HG03571 (cell line): ENCODE data around the gene RUFY1.
A peak's percentile ranks its signal among the peaks of the same experiment; 100 is the strongest.
"Not testable (repeated sequence)": the region's sequence is repeated elsewhere in the genome, so short reads cannot be mapped to it uniquely, and the experiment has no call there.

ENCODE experiments used
- ATAC-seq: cut with Tn5 transposase; IDR thresholded peaks from one replicate; pipeline ENCODE4 v1.9.1; 2021; ENCODE audit not compliant: unreplicated experiment

Gene RUFY1

GRCh38 chr5:179550511-179551342 is at the start of gene RUFY1:
RUFY1 (plus strand) TSS chr5:179550554; CDS start chr5:179550570, 16 bp downstream.
- peak; percentile 85 for ATAC-seq

GRCh38 chr5:179501997-179502396 is 48.4 kb upstream of the RUFY1 start:
- ATAC-seq, result not testable (repeated sequence)

- not testable (repeated sequence) for ATAC-seq
Measured at GRCh38 chr5:179502420-179502819, 47.9 kb upstream of the RUFY1 start.

- no peak for ATAC-seq
Measured at GRCh38 chr5:179504191-179504590, 46.2 kb upstream of the RUFY1 start.

- no peak for ATAC-seq
Measured at GRCh38 chr5:179504600-179505396, 45.6 kb upstream of the RUFY1 start.

GRCh38 chr5:179505636-179506261 is 44.6 kb upstream of the RUFY1 start:
- no peak for ATAC-seq

- ATAC-seq, result no peak
Measured at GRCh38 chr5:179509239-179509638, 41.1 kb upstream of the RUFY1 start.

- no peak for ATAC-seq
Measured at GRCh38 chr5:179509845-179510244, 40.5 kb upstream of the RUFY1 start.

- ATAC-seq, result no peak
Measured at GRCh38 chr5:179512452-179513000, 37.8 kb upstream of the RUFY1 start.

- ATAC-seq, result not testable (repeated sequence)
Measured at GRCh38 chr5:179515501-179515900, 34.9 kb upstream of the RUFY1 start.

- no peak for ATAC-seq
Measured at GRCh38 chr5:179516221-179516620, 34.1 kb upstream of the RUFY1 start.

GRCh38 chr5:179517746-179518145 is 32.6 kb upstream of the RUFY1 start:
- ATAC-seq, result not testable (repeated sequence)

GRCh38 chr5:179518369-179518768 is 32.0 kb upstream of the RUFY1 start:
- peak; percentile 80 for ATAC-seq

- not testable (repeated sequence) for ATAC-seq
Measured at GRCh38 chr5:179519416-179520070, 30.8 kb upstream of the RUFY1 start.

- not testable (repeated sequence) for ATAC-seq
Measured at GRCh38 chr5:179522107-179522506, 28.2 kb upstream of the RUFY1 start.

- ATAC-seq, result no peak
Measured at GRCh38 chr5:179526978-179527377, 23.4 kb upstream of the RUFY1 start.

- peak; percentile 54 for ATAC-seq
Measured at GRCh38 chr5:179530069-179530998, 20.0 kb upstream of the RUFY1 start.

GRCh38 chr5:179533024-179533423 is 17.3 kb upstream of the RUFY1 start:
- no peak for ATAC-seq

GRCh38 chr5:179533907-179534306 is 16.4 kb upstream of the RUFY1 start:
- ATAC-seq, result no peak

- ATAC-seq, result peak; percentile 39
Measured at GRCh38 chr5:179534431-179534830, 15.9 kb upstream of the RUFY1 start.
